CMK (cell line): ENCODE results near the gene CDC42EP2.
A peak's percentile ranks its signal among the peaks of the same experiment; 100 is the strongest.

Experiments used
- DNase-seq: peaks from one replicate; pipeline ENCODE4 v3.0.0-alpha.2; 2010; ENCODE audit warnings: low read depth

CDC42EP2 gene

GRCh38 chr11:65298131-65298535 is 16.5 kb upstream of the CDC42EP2 start:
- DNase-seq = no peak

- no peak for DNase-seq
Measured at GRCh38 chr11:65298655-65299179, 15.9 kb upstream of the CDC42EP2 start.

GRCh38 chr11:65300621-65301275 is 13.9 kb upstream of the CDC42EP2 start:
- no peak for DNase-seq

DNA sequence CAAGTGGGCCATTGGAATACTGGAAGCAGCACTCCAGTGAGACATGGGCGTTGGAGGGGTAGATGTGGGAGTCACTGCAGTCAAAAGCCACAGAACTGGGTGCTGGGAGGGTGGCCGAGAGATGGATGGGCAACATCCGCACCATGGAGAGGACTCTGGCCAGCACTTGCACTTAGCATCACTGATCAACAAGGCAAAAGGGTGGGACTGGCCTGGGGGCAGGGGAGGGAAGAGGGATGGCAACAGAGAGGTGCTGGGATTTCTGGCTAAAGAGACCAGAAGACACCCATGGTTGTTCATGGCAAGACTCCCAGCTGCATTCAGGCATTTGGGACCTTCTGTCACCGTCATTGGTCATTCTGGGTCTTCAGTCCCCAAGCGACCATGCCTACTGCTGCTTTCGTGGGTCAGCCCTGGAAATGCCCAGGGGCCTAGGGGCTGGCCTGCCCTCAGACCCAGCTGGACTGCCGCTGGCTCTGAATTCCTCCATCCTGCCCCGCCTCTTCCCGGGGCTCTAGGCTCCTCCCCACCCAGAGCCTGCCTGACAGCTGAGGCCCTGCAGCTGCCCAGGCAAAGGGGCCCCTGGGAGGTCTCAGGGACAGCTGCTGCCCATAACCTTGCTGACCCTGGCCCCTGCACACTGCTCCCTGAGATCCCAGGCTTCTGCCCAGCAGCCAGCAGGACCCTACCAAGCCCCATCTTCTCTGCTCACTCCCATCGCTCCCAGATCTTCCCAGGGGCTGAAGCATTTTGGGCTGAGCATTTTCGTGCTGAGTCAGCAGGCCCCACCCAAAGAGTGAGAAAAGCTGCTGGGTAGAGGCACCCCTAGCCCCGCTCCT is 13.0 kb upstream of the CDC42EP2 start:
- DNase-seq = no peak

DNA sequence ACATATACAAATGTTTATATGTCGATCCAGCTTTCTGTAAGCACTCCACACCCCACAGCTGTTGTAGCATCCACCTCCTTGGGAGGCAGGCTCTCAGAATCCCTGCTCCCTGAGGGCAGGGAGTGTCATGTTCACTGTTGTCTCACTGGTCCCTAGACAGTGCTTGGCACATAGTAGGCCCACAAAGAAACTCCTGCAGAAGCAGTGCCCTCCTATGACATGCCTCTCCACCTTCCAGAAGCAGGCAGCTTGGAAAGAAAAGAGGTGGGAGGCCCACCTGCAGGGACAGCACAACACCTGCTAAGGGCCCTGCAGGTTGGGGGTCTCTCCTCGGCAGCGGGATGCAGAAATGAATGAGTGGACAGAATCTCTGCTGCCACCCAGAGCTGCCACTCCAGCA is 11.1 kb upstream of the CDC42EP2 start:
- no peak for DNase-seq

DNA sequence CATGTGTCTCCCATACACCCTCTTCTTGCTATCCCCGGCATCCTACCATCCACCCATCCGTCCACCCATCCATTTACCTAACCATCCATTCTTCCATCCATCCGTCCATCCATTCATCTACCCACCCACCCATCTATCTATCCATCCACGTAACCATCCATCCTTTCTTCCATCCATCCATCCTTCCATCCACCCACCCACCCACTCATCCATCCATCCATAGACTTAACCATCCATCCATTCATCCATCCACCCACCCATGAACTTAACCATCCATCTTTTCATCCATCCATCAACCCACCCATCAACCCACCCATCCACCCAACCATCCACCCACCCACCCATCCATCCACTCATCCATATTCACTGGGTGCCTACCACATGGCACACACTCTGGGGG is 10.6 kb upstream of the CDC42EP2 start:
- DNase-seq = no peak

- no peak for DNase-seq
Measured at GRCh38 chr11:65304613-65305012, 10.1 kb upstream of the CDC42EP2 start.

DNA sequence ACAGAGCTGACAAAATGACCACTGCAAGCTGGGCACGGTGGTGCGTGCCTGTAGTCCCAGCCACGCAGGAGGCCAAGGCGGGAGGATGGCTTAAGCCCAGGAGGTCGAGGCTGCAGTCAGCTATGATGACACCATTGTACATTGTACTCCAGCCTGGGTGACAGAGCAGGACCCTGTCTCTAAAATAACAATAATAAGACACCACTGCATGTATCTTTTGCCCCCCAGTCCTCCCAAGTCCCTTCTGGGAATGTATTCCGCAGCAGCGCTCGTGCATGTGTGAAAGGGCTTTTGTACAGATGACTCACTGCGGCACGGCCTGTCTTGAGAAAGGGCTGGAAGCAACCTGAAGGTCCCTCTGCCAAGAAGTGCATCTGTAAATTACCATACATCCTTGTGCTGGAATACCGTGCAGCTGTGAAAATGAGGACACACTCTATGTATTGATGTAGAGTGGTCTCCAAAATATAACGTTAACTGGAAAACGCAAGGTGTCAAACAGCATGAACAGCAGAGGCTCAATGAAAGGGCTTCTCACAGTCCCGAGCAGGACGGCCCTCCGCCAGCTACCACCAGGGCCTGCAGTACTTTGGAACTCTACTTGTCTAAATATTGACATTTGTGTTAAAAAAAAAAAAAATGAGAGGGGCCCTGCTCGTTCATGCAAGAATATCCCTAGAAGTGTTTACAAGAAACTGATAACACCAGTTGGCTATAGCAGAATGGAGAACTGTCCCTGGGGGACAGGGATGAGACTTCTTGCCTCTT is 9.0 kb upstream of the CDC42EP2 start:
- no peak for DNase-seq

DNA sequence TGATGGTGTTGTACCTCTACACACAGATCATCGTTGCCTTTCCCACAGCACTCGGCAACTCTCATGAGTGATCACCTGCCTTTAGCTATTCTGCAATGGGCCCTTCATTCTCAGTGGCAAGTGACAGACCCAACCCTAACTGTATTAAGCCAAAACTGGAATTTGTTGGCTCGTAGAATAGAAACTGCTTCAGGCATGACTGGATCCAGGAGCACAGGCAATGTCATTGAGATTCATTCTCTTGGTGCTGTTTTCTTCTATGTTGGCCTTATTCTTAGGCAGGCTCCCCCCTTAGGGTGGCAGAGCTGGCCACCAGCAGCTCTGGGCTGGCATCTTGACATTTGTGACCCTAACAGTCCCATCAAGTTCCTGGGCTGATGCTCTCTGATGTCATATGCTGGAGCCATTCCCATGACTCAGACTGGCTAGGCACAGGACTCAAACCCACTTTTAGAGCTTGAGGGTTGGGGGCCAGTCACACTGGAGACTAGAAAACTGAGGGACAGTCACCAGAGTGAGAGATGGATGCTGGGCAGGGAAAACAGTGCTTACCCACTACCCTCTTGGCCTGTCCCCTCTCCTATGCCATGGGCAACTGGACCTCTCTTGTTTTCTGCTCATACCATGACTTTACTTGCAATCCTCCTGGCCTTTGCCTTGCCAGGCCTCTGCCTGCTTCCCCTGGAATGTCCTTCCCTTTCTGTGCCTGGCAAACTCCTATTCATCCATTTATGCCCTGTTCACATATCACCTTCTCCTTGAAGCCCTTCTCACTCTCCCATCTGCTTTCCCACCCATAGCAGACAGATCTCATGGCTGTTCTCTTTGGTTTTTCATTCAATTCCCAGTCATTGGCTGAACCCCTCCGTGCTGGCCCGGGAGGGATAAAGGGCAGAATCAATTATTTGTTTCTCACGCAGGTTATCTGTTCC is 7.1 kb upstream of the CDC42EP2 start:
- DNase-seq = no peak

- DNase-seq = no peak
Measured at GRCh38 chr11:65308281-65308891, 6.3 kb upstream of the CDC42EP2 start.

- no peak for DNase-seq
Measured at GRCh38 chr11:65309006-65309405, 5.7 kb upstream of the CDC42EP2 start.

- no peak for DNase-seq
Measured at GRCh38 chr11:65310215-65310614, 4.5 kb upstream of the CDC42EP2 start.

DNA sequence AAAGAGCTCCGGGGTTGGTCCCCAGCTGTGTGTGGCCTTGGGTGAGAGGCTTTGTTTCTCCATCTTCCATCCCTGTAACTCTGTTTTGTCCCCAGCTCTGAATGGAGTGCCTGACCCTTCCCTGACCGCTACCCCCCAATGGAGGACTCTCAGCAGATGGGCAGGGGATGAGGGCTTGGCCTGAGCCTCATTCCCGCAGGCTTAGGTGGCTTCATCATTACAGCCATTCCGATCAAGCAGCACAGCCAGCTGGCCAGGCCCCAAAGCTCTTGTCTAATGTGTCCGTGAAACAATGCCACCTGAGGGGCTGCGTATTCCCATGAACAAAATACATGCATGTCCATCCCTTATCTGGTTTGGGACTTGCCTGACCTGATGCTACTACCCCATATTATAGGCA is 3.9 kb upstream of the CDC42EP2 start:
- no peak for DNase-seq

- no peak for DNase-seq
Measured at GRCh38 chr11:65311170-65311678, 3.4 kb upstream of the CDC42EP2 start.

DNA sequence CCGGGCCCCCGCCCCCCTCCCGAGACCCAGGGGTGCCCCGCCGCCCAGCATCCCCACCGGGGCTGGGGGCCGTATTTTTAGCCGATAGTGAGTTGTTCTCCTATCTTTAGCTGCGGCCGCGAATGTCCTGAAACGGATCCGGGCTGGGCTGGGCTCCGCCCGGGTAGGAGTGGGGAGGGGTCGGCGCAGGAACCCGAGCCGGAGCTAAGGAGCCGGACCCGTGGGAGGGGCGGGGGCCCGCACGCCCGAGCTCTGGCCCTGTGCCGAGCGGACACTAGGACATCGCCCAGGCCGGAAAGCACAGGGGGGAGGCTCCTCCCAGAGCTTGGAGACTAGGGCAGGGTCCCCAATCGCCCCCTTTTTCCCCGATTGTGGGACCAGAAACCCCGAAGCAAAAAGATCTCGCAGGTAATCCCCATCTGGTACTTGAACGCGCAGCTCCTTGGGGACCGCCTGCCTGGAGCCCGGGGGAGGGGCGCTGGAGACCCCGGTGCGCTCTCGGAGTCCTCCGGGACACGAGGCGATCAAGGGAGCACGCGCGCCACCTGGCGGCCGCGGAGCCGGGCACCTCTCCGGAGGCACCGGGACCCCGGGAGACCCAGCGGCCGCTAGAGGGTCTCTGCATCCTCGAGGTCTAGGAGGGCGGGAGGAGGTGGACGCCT is 669 bp downstream of the CDC42EP2 start:
- DNase-seq = peak; percentile 58

DNA sequence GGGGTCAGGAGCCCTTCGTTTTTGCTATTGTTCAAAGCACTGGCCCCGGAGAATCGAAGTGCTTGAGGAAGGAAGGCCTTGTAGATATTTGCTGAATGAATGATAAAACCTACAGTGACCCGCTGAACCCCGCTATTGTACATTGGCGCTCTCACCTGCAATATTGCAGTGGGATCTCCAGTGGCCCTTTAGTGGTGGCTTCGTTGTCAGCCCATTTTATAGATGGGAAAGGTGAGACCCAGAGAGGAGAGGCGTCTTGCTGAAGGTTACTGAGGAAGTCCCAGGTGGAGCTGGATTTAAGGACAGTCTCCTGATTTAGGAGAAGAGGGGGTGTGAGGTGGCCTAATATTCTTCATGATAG is 1.2 kb downstream of the CDC42EP2 start:
- DNase-seq = no peak

GRCh38 chr11:65316227-65317024 is 1.8 kb downstream of the CDC42EP2 start:
- no peak for DNase-seq

DNA sequence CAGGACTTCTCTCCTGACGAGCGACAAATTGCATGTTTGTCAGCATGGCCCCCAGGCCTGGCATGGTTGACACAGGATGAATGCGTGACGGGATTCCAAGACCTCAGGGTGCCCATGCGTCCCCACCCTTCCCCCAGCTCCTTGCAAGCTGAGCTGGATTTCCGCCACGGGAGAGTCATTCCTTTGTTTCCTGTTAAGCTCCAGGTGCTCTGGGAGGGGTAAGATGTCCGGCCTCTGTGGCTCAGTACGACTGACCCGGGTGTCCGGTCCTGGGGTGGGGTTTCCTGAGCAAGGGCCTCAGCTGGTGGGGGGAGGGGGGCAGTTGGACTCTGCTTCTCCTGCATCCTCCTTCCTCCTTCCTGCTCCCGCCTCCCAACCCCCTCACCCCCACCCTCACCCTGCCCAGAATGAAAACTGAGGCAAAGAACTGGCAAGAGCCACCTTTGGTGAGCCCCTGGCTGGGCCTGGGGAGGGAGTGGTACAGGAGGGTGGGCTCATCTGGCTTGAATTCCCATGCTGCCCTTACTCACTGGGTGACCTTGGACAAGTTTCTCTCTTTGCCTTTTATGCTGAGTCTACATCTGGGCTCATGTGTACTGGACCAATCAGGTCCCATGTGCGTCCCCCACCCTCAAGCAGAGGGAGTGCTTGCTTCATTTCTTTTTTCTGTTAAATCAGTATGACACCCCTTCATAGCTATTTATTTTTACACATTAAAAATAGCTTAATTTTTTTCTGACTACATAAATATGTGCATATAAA is 2.5 kb downstream of the CDC42EP2 start:
- peak; percentile 41 for DNase-seq
